Activated CD8-positive, alpha-beta T cell treated with anti-CD3 and anti-CD28 coated beads for 36 hours (primary cell): ENCODE data around the gene ADAM15. TPM values are rescaled to one million over a fixed set of nuclear protein-coding genes. Genes with fewer than 3 reads are reported as not detected.

Experiments
- ATAC-seq: fragments of 200-7000 bp; cut with Tn5 transposase; one replicate; pipeline ENCODE4 v1.10.0; 2021; ENCODE audit warnings: mild to moderate bottlenecking, moderate library complexity
- CTCF ChIA-PET: fragments of 350-600 bp; sonication (Branson Sonifier 250); formaldehyde crosslinking; loops from one replicate; lab custom pipeline; 2021; ENCODE audit warnings: antibody characterized with exemption; lab: Charles Lee
- POLR2A ChIA-PET: fragments of 350-600 bp; sonication (Branson Sonifier 250); formaldehyde crosslinking; loops from one replicate; lab custom pipeline; 2021; ENCODE audit warnings: antibody characterized with exemption; lab: Charles Lee
- DNase-seq: peaks from one replicate; pipeline ENCODE4 v3.0.0-alpha.2; 2020
- H3K27ac Mint-ChIP-seq: one replicate; pipeline ENCODE4 v1.8.0; 2021; ENCODE audit warnings: mild to moderate bottlenecking, mixed read lengths
- H3K27me3 Mint-ChIP-seq: one replicate; pipeline ENCODE4 v1.8.0; 2021; ENCODE audit warnings: mixed read lengths
- H3K36me3 Mint-ChIP-seq: one replicate; pipeline ENCODE4 v1.8.0; 2021; ENCODE audit warnings: low read depth, mixed read lengths
- H3K4me1 Mint-ChIP-seq: one replicate; pipeline ENCODE4 v1.8.0; 2021; ENCODE audit warnings: low read depth, mixed read lengths
- H3K4me3 Mint-ChIP-seq: one replicate; pipeline ENCODE4 v1.8.0; 2021; ENCODE audit warnings: mild to moderate bottlenecking, moderate library complexity, mixed read lengths
- H3K9me3 Mint-ChIP-seq: one replicate; pipeline ENCODE4 v1.8.0; 2021; ENCODE audit warnings: mixed read lengths
- intact Hi-C: fragments of 100-400 bp; cut with micrococcal nuclease; formaldehyde crosslinking; loops from one replicate; pipeline ENCODE4 v1.10.0; 2022
- total RNA-seq, 2 experiments: library from RNA; stranded (reverse); gene quantifications; one replicate each; pipeline ENCODE4 v1.2.3, GENCODE V29; 2021
- TF ChIP-seq, protein P1 (sequence below): fragments of 200-600 bp; IDR thresholded peaks from one replicate; pipeline ENCODE4 v1.8.0; 2022; ENCODE audit warnings: antibody characterized with exemption, mild to moderate bottlenecking

Gene ADAM15
- total RNA-seq, 2 experiments from 2014 or later = 36.4 to 37.2 TPM

DNA sequence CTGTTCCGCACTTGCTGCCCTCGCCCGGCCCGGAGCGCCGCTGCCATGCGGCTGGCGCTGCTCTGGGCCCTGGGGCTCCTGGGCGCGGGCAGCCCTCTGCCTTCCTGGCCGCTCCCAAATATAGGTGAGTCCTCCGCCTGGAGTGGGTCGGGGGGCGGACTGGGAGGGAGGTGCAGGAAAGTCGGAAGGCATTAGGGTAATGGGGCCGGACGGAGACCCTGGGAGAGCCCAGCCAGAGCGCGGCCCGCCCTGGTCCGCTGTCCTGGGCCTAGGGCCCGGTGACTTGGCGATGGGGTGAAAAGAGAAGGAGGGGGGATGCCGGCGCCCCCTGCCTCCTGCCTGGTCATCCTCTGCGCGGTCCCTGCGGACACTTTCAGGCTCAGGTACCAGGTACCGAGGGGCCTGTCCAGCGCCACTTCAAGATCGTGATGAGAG is 243 bp downstream of the ADAM15 start:
- TF ChIP-seq, protein P1, sequence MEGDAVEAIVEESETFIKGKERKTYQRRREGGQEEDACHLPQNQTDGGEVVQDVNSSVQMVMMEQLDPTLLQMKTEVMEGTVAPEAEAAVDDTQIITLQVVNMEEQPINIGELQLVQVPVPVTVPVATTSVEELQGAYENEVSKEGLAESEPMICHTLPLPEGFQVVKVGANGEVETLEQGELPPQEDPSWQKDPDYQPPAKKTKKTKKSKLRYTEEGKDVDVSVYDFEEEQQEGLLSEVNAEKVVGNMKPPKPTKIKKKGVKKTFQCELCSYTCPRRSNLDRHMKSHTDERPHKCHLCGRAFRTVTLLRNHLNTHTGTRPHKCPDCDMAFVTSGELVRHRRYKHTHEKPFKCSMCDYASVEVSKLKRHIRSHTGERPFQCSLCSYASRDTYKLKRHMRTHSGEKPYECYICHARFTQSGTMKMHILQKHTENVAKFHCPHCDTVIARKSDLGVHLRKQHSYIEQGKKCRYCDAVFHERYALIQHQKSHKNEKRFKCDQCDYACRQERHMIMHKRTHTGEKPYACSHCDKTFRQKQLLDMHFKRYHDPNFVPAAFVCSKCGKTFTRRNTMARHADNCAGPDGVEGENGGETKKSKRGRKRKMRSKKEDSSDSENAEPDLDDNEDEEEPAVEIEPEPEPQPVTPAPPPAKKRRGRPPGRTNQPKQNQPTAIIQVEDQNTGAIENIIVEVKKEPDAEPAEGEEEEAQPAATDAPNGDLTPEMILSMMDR = no peak
- no peak for DNase-seq
- peak; percentile 4 for ATAC-seq
- H3K4me1 Mint-ChIP-seq = peaks cover 20% of the 10 kb centered on the region
- H3K9me3 Mint-ChIP-seq = no peaks in the 10 kb centered on the region
- peak overlapping the region; percentile 88 for H3K4me3 Mint-ChIP-seq
- intact Hi-C loops = loop anchor here (5.0 kb wide), 1 partner anchor 36 kb away; no protein-coding TSS in a partner anchor
- no peak overlapping the region for H3K27ac Mint-ChIP-seq
- POLR2A ChIA-PET = interaction anchor here (0.8 to 2.8 kb wide), 9 partner anchors 10 to 722 kb away, joined by 3 to 8 read pairs (median 7); partner anchors contain the start of gene EFNA4
- CTCF ChIA-PET = interaction anchor here (0.6 to 23.5 kb wide), 30 partner anchors 7 to 847 kb away, joined by 3 to 278 read pairs (median 6); partner anchors contain the start of genes EFNA4, FLAD1, KRTCAP2 and LENEP
- peaks cover 11% of the 10 kb centered on the region for H3K36me3 Mint-ChIP-seq
- no peaks in the 10 kb centered on the region for H3K27me3 Mint-ChIP-seq

DNA sequence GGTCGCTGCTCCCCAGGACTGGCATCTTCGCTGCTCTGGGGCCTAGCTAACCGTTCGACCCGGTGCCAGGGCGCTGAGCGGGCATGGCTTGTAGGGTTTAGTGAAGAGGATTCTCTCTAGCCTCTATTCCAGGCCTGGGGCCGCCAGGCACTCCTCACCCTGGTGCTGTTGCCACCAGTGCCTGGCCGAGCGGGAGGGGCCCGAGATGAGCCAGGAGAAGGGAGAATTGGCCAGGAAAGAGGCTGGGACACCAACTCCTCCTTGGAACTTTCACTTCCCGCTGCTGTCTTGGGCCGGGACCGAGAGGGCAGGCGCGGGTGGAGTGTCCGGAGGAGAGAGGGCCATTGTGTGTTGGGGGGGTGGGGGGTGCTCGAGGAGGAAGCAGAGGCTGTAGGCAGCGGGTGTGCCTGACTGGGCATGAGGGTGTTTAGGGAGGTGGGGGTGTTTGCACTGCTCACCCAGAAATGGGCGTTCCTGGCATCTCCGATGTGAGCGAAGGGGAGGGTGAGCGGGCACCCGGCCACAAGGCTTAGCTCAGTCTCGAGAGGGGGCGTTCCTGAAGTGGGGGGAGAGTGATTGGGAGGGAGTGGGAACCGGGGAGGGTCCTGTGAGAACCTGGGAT is 772 bp downstream of the ADAM15 start:
- ChIA-PET POLR2A (interaction anchor here (1.7 to 2.8 kb wide), 4 partner anchors 10 to 52 kb away, joined by 7 to 8 read pairs (median 7); partner anchors contain the start of gene EFNA4), CTCF (interaction anchor here (0.7 to 23.5 kb wide), 17 partner anchors 7 to 846 kb away, joined by 3 to 278 read pairs (median 6); partner anchors contain the start of genes EFNA4, FLAD1, KRTCAP2 and PYGO2)
- TF ChIP-seq, protein P1 = no peak
- Mint-ChIP-seq H3K27me3 (no peaks in the 10 kb centered on the region), H3K36me3 (peaks cover 11% of the 10 kb centered on the region), H3K27ac (peak overlapping the region; percentile 20), H3K9me3 (no peaks in the 10 kb centered on the region), H3K4me1 (peaks cover 20% of the 10 kb centered on the region), H3K4me3 (peak overlapping the region; percentile 88)
- ATAC-seq = peak; percentile 35
- intact Hi-C loops = loop anchor here (5.0 kb wide), 1 partner anchor 35 kb away; no protein-coding TSS in a partner anchor
- peak; percentile 59 for DNase-seq

DNA sequence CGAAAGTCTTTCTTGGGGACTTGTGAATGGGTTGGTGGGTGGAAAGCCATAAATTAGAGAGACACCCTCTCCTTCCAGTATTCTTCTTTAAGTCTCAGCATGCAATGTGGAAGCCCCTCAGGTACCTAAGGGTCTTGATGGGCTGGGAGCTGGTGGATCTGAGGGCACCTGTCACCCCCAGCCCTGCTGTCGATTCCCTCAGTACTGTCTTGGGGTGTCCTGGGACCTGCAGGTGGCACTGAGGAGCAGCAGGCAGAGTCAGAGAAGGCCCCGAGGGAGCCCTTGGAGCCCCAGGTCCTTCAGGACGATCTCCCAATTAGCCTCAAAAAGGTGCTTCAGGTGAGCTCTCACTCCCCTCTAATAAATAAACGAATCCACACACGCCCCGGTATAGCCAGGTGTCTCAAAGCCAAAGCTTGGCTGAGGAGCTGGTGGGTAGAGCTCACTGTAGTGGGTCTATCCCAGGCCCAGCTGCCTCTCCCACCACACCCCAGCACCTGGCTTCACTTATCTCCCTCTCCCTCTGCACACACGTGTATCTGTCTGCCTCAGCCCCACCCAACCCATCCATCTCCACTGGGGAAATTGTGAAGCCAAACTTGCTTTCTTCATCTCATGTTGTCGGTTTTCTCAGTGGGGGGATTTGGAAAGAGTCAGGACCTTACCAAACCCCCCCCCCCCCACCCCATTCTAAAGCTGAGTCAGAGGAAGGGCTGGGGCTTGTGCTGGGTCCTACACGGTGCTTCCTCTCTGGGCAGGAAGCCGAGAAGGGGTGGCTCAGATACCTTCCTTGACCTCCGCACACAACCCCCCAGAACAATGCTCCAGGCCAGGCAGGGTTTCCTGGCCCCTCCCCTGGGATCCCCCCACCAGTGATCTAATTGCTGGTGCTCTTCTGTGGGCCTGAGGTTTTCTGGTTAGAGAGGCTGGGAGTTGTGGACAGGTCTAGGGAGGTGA is 1.6 kb downstream of the ADAM15 start:
- CTCF ChIA-PET = interaction anchor here (0.6 to 23.5 kb wide), 18 partner anchors 6 to 493 kb away, joined by 3 to 278 read pairs (median 4); partner anchors contain the start of genes EFNA4, KRTCAP2 and PBXIP1
- ATAC-seq = peak; percentile 25

DNA sequence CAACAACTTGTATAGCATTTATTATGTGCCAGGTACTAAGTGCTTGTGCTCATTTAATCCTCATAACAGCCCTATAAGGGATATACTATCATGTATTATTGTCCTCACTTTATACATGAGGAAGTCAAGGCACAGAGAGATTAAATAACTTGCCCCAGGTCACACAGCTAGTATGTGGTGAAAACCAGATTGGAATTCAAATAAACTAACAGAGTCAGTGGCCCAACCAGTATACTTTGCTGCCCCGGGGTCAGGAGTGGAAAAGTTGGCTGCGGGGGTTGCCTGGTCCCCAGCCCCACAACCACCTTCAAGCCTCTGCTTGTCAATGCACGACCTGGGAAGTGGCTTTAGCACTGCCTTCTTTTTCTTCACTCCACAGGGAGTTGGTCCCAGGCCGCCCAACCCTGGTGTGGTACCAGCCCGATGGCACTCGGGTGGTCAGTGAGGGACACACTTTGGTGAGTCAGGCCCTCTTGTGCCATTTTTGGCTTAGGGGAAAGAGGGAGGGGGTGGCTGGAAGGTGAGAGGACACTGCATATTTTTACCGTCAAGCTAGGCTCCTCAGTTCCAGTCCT is 2.5 kb downstream of the ADAM15 start:
- CTCF ChIA-PET = interaction anchor here (1.0 to 23.5 kb wide), 8 partner anchors 5 to 494 kb away, joined by 3 to 278 read pairs (median 5); partner anchors contain the start of genes ADAM15, EFNA4 and PBXIP1
- intact Hi-C loops = loop anchor here (5.0 kb wide), 1 partner anchor 34 kb away; no protein-coding TSS in a partner anchor
- no peak for DNase-seq
- Mint-ChIP-seq H3K27me3 (no peaks in the 10 kb centered on the region), H3K36me3 (peaks cover 20% of the 10 kb centered on the region), H3K4me1 (peaks cover 20% of the 10 kb centered on the region), H3K4me3 (peak overlapping the region; percentile 88), H3K9me3 (no peaks in the 10 kb centered on the region), H3K27ac (no peak overlapping the region)
- ATAC-seq = no peak
- POLR2A ChIA-PET = interaction anchor here (1.0 to 2.2 kb wide), 4 partner anchors 9 to 79 kb away, joined by 4 to 7 read pairs (median 5); partner anchors contain the start of gene CKS1B
- TF ChIP-seq, protein P1 = no peak

More for the DNA sequence above, 1.6 kb downstream of the ADAM15 start:
- H3K27me3 Mint-ChIP-seq = no peaks in the 10 kb centered on the region
- peaks cover 20% of the 10 kb centered on the region for H3K4me1 Mint-ChIP-seq
- peak overlapping the region; percentile 46 for H3K27ac Mint-ChIP-seq
- H3K36me3 Mint-ChIP-seq = peaks cover 16% of the 10 kb centered on the region
- intact Hi-C loops = loop anchor here (5.0 kb wide), 1 partner anchor 35 kb away; no protein-coding TSS in a partner anchor
- peak; percentile 53 for DNase-seq
- no peaks in the 10 kb centered on the region for H3K9me3 Mint-ChIP-seq
- TF ChIP-seq, protein P1 = no peak
- peak overlapping the region; percentile 88 for H3K4me3 Mint-ChIP-seq
- POLR2A ChIA-PET = interaction anchor here (1.4 to 2.8 kb wide), 3 partner anchors 8 to 53 kb away, joined by 4 to 8 read pairs (median 7); partner anchors contain the start of gene EFNA4
